NCI-H345 treated with DMSO at 0.1 percent for 48 hours (cell line): ENCODE measurements around the gene KMT2B.

Experiments
- DNase-seq: peaks from one replicate; lab custom pipeline; 2025; ENCODE audit not compliant: unreplicated experiment; lab: John Stamatoyannopoulos, UW

Gene KMT2B

DNA sequence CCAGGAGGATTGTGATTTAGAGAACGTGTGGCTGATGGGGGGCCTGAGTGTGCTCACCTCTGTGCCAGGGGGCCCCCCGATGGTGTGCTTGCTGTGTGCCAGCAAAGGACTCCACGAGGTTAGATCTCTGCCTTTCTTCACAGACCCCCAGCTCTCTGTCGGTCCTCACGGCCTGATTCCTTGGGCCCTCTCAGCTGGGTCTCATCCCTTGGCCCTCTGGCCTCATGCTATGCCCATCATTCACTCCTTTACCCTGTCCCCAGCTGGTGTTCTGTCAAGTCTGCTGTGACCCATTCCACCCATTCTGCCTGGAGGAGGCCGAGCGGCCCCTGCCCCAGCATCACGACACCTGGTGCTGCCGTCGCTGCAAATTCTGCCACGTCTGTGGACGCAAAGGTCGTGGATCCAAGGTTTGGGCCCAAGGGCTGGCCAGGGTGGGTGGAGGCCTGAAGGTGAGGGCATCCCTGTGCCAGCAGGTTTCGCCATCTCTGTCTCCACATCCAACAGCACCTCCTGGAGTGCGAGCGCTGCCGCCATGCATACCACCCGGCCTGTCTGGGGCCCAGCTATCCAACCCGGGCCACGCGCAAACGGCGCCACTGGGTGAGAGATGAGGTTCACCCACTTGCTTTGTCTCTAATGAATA lies 7.5 kb downstream of the KMT2B start:
- no peak for DNase-seq

DNA sequence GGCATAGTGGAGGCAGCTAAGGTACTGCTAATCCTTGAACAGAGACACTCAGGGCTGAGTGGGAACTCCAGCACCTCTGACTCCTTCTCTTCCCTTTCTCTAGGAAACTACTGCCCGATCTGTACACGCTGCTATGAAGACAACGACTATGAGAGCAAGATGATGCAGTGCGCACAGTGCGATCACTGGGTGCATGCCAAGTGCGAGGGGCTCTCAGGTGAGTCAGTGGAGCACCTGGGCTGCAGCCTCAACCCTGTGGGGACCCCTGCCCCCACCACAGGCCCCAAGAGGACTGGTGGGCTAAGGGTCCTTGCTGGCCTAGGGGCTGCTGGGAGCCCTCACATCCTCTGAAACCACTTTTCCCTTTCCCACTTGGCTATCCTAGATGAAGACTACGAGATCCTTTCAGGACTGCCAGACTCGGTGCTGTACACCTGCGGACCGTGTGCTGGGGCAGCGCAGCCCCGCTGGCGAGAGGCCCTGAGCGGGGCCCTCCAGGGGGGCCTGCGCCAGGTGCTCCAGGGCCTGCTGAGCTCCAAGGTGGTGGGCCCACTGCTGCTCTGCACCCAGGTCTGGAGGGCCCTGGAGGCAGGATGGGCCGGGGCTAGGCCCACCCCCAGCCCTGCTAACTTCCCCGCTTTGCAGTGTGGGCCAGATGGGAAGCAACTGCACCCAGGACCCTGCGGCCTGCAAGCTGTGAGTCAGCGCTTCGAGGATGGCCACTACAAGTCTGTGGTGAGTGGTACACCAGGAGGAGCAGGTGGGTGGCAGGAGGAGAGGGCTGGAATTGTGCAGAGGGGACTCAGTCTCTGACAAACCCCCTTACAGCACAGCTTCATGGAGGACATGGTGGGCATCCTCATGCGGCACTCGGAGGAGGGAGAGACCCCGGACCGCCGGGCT lies 9.5 kb downstream of the KMT2B start:
- no peak for DNase-seq

DNA sequence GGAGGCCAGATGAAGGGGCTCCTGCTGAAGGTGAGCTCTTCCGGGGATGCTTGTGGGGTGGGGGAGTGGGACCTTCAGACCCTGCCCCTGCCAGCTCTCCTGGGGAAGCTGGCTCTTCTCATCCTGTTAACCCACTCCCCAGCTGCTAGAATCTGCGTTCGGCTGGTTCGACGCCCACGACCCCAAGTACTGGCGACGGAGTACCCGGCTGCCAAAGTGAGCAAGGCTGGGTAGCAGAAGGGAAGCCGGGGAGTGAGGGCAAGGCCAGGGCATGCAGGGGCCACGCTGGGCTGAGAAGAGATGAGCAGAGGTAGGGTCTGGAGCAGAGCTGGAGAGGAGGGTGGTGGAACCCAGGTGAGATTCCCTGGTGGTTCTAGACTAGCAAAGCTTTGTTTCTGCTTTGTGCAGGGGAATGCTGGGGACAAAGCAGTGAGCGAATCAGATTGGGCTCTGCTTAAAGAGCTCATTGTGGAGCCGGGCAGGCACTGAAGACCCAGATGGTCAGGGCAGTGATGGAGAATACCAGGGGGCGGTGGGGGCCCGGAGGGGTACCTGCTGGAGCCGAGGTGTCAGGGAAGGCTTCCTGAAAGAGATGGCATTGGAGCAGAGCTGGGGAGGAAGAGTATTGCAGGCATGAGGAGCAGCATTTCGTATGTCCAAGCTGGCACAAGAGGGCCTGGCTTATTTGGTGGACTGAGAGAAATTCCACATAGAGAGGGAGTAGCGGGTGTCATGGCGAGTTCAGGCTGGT lies 10.3 kb downstream of the KMT2B start:
- no peak for DNase-seq

DNA sequence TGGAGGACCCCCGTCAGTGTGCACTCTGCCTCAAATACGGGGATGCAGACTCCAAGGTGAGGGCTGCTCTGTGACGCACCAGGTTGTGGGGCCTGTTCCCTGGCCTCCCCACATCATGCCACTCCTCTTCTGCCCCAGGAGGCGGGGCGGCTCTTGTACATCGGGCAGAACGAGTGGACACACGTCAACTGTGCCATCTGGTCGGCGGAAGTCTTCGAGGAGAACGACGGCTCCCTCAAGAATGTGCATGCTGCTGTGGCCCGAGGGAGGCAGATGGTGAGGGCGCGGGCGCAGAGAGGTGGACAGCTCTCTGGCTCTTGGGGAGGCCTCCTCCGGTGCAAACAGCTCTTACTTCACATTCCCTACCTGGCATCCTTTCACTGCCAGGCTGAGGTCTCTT lies 11.2 kb downstream of the KMT2B start:
- no peak for DNase-seq

DNA sequence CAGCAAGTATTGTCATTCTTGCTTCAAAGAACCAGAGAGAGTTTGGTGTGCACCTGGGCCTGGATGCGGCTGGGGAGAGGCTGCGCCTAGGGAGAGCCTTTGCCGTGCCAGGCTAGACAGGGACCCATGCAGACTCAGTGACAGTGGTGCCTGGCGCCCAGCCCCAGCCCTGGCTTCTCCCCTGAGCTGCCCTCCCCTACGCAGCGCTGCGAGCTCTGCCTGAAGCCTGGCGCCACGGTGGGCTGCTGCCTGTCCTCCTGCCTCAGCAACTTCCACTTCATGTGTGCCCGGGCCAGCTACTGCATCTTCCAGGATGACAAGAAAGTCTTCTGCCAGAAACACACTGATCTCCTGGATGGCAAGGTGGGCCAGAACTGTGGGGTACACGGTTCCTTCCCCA lies 12.0 kb downstream of the KMT2B start:
- DNase-seq: no peak

DNA sequence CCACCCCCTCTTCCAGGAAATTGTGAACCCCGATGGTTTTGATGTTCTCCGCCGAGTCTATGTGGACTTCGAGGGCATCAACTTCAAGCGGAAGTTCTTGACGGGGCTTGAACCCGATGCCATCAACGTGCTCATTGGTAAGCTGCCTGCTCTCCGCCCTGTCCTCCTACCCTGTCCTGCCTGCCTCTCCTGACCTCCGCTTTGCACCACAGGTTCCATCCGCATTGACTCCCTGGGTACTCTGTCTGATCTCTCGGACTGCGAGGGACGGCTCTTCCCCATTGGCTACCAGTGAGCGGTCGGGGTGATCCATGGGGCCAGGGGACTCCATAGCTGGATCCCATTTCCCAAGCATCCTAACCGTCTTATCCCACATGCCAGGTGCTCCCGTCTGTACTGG lies 12.5 kb downstream of the KMT2B start:
- DNase-seq: no peak

DNA sequence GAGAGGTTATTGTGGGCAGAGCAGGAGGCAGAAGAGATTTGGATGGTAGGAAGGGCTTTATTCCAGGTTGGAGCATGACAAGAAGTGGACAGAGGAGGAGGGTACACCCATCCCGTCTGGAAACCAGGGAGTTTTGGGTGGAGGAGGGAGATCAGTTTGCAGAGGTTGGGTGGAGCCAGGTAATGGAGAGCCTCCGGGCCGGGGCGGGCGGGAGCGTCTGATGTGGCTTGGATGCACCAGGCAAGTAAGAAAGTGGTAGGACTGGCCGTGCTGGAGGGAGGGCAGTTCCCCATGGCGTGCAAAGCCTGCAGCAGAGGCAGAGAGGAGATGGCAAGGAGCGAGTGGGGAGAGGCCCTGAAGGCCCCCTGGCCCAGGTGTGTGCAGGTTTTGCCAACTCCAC lies 13.6 kb downstream of the KMT2B start:
- no peak for DNase-seq

DNA sequence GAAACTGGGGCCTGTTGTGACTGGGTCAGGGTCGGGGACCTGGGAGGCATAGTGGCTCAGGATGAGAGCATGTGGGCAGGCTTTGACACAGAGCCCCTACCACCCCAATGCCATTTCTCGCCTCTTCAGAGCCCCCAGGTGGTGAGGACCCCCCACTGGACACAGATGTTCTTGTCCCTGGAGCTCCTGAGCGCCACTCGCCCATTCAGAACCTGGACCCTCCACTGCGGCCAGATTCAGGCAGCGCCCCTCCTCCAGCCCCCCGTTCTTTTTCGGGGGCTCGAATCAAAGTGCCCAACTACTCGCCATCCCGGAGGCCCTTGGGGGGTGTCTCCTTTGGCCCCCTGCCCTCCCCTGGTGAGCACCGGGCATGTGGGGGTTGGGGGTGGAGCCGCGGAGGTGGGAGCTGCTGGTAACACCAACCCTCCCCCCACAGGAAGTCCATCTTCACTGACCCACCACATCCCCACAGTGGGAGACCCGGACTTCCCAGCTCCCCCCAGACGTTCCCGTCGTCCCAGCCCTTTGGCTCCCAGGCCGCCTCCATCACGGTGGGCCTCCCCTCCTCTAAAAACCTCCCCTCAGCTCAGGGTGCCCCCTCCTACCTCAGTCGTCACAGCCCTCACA lies 14.1 kb downstream of the KMT2B start:
- DNase-seq: no peak

DNA sequence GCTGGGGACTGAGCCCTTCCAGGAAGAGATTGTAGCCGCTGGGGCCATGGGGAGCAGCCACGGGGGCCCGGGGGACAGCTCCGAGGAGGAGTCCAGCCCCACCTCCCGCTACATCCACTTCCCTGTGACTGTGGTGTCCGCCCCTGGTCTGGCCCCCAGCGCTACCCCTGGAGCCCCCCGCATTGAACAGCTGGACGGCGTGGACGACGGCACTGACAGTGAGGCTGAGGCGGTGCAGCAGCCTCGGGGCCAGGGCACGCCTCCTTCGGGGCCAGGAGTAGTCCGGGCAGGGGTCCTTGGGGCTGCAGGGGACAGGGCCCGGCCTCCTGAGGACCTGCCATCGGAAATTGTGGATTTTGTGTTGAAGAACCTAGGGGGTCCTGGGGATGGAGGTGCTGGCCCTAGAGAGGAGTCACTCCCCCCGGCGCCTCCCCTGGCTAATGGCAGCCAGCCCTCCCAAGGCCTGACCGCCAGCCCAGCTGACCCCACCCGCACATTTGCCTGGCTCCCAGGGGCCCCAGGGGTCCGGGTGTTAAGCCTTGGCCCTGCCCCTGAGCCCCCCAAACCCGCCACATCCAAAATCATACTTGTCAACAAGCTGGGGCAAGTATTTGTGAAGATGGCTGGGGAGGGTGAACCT lies 14.9 kb downstream of the KMT2B start:
- DNase-seq: no peak

DNA sequence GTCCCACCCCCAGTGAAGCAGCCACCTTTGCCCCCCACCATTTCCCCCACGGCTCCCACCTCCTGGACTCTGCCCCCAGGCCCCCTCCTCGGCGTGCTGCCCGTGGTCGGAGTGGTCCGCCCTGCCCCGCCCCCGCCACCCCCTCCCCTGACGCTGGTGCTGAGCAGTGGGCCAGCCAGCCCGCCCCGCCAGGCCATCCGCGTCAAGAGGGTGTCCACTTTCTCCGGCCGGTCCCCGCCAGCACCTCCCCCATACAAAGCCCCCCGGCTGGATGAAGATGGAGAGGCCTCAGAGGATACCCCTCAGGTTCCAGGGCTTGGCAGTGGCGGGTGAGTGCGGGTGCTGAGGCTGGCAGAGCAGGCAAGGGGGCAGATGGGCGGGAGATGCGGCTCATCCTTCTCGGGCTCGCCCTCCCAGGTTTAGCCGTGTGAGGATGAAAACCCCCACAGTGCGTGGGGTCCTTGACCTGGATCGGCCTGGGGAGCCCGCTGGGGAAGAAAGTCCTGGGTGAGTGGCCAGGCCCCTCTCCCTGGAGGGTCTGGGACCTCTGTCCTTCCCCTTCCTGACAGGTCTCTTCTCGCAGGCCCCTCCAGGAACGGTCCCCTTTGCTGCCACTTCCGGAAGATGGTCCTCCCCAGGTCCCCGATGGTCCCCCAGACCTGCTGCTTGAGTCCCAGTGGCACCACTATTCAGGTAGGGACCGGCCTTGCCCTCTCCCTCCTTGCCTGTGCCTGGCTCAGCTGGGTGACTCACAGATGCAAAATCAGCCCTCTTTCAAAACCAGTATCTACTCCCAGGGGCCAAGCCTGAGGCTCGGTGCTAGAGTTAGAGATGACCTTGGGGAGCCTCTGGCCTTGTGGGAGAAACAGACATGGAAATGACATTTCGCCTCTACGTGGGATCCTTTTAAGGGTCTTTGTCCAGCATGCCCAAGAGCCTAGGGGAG lies 15.7 kb downstream of the KMT2B start:
- DNase-seq: no peak

DNA sequence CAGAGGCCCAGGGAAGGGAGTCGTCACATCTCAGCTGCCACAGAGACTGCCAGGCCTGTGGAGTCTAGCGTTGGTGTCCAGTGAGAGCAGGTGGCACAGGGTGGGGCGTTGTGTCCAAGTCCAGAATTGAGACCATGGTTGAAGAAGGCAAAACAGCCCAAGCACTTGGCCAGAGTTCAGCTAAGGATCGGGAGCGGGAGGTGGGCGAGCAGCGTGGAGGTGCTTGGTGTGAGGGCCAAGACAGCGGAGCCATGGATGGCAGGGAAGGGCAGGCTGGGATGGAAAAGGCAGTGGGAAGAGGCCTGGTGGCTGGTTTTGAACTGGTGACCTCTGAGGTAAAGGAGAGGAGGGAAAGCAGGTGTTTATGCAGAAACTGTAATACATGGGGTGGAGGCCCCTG lies 16.5 kb downstream of the KMT2B start:
- no peak for DNase-seq

DNA sequence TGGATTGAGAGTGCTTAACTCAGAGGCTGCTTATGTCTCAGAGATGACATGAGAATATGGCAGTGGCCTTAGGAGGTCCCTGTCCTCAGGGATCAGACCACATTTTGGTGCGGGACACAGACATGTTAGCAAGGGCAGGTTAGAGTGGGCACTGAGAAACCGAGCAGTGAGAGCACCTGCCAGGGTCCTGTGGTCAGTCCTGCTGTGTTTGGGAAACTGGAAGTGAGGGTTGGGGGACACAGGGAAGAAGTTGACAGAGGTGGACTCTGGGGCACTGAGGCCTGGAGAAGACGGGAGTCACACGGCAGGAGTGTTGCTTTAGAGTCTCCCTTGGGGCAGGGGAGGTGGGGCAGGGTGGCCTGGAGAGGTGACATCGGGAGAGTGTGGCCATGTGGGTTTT lies 17.1 kb downstream of the KMT2B start:
- DNase-seq: no peak

DNA sequence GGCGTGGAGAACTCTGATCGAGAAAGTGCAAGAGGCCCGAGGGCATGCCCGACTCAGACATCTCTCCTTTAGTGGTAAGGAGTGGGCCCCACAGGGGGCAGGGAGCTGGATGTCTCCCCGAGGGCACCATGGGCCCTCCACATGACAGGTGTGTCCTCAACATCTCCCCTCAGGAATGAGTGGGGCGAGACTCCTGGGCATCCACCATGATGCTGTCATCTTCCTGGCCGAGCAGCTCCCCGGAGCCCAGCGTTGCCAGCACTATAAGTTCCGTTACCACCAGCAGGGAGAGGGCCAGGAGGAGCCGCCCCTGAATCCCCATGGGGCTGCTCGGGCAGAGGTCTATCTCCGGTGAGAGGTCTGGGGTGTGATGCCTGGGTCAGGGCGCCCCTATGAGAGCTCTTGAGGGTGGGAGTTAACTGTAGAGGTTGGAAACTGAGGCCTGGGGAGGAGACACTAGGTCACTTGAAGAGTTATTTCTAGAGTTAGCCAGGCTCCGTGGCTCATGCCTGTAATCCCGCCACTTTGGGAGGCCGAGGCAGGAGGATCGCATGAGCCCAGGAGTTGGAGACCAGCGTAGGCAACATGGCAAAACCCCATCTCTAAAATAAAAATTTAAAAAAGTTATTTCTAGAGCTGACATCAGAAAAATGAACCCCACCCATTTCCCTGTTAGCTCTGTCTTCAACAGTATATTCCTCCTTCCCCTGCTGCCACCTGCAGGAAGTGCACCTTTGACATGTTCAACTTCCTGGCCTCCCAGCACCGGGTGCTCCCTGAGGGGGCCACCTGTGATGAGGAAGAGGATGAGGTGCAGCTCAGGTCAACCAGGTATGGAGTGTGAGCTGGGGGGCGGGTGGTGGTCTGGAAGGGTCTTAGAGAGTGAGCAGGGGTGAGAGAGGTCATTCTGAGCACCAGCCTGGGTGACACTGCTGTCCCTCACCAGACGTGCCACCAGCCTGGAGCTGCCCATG lies 19.4 kb downstream of the KMT2B start:
- no peak for DNase-seq

DNA sequence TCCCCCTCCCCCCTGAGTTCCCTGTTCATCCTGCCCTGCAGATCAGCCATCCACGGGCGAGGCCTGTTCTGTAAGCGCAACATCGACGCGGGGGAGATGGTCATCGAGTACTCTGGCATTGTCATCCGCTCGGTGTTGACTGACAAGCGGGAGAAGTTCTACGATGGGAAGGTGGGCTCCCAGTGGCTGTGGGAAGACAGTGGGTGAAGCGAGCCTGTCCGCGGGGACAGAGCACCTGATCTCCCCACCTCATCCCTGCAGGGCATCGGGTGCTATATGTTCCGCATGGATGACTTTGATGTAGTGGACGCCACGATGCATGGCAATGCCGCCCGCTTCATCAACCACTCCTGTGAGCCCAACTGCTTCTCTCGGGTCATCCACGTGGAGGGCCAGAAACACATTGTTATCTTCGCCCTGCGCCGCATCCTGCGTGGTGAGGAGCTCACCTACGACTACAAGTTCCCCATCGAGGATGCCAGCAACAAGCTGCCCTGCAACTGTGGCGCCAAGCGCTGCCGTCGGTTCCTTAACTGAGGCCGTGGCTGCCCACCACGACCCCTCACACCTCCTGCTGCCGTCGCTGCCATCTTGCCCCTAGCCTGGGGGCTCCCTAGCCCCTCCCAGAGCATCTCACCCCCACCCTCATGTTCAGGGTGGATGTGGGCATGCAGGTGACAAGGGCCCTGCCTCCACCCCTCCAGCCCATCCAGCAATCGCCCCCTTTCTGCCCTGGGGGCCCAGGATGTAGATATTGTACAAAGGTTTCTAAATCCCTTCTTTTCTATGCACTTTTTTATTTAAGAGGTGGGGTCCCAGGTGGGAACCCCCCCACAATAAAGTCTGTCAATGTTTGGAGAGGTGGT lies 20.5 kb downstream of the KMT2B start:
- DNase-seq: no peak

DNA sequence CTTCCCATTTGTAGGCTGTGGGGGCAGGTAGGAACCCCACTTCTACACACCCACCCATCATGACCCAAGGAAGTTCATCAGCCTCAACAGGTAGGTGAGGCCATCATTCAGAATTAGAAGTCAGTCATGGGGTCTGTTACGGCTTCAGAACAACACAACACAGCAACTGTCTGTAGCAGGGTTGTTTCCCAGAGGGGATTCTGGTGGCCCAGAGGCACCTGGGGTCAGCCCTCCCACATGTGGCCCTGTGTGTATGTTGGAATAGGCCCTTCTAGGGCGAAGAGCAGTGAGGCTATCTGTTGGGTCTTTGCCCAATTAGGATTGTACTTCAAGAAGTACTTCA lies 21.1 kb downstream of the KMT2B start:
- no peak for DNase-seq

DNA sequence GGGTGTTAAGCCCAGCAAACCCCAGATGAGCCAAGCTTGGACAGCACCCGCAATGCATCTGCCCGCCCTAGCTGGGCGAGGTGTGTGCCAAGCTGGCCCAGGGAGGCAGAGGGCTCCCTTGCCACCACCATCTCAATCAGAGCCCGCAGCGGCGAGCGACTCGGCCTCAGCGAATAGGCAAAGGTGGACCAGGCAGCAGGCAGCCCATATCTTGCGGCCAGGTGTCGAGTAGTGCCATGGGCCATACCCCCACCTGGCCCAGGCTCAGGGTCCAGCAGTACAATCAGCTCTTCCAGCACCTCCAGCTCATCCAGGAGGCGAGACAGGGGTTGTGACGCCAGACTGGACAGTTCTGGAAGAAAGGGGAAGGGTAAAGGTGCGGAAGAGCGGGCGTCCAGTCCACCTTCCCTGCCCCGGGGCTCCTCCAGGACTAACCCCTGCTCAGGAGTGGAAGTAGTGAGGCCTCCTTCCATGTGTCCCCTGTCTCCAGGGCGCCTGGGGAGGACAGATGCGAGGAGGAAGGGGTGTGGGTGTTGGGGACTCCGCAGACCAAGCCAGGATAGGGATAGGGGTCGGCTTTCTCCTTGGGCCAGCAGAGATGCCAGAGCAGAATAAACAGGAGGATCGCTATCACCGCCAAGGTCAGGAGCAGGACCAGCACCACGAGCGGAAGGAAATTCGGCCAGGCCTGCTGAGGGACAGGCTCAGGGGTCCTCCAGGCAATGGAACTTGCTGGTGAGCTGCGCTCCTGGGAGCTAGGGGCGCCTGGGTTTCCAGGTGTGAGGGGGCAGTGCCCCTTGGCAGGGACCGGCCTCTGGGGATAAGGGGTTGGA lies 21.7 kb downstream of the KMT2B start:
- no peak for DNase-seq

DNA sequence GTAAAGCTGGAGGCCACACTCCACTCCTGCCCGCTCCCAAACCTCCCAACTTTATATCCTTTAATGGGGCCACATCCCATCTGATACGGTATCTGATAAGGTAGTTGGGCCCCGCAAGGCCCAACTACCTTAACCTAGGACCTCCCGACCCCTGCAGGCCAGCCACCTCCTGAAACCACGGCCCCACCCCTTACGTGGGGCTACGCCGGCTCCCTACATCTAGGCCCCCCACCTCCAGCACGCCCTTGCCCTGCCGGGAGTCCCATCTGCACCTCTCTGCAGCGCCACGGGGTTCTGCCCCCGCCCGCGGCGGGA lies 22.3 kb downstream of the KMT2B start:
- no peak for DNase-seq
